GM12801 (cell line): Measurements from ENCODE around the gene SCP2.

Experiments
- TF ChIP-seq, protein P1 (sequence below): IDR thresholded peaks from one replicate; pipeline ENCODE4 v1.5.1; 2011; ENCODE audit warnings: control low read depth; ENCODE audit not compliant: insufficient read length; ENCODE audit errors: extremely low read depth

The SCP2 gene

DNA sequence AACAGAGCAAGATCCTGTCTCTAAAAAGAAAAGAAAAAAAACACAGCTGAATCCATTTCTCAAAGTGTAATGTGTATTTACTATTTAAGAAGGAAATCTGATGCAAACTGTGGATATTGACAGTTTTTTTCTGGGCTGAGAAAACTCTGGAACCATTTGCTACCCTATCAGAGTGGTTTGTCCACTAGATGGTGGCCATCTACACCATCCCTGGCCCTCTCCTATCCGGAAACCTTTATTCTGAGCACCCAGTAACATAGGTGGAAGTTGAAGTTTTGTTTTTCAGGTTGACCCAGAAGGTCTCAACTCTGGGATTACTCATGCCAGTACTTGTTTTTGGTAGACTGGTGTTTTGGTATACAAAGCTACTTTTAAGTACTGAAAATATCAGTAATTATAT is 25.7 kb upstream of the SCP2 start:
- TF ChIP-seq, protein P1, sequence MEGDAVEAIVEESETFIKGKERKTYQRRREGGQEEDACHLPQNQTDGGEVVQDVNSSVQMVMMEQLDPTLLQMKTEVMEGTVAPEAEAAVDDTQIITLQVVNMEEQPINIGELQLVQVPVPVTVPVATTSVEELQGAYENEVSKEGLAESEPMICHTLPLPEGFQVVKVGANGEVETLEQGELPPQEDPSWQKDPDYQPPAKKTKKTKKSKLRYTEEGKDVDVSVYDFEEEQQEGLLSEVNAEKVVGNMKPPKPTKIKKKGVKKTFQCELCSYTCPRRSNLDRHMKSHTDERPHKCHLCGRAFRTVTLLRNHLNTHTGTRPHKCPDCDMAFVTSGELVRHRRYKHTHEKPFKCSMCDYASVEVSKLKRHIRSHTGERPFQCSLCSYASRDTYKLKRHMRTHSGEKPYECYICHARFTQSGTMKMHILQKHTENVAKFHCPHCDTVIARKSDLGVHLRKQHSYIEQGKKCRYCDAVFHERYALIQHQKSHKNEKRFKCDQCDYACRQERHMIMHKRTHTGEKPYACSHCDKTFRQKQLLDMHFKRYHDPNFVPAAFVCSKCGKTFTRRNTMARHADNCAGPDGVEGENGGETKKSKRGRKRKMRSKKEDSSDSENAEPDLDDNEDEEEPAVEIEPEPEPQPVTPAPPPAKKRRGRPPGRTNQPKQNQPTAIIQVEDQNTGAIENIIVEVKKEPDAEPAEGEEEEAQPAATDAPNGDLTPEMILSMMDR, result no peak

DNA sequence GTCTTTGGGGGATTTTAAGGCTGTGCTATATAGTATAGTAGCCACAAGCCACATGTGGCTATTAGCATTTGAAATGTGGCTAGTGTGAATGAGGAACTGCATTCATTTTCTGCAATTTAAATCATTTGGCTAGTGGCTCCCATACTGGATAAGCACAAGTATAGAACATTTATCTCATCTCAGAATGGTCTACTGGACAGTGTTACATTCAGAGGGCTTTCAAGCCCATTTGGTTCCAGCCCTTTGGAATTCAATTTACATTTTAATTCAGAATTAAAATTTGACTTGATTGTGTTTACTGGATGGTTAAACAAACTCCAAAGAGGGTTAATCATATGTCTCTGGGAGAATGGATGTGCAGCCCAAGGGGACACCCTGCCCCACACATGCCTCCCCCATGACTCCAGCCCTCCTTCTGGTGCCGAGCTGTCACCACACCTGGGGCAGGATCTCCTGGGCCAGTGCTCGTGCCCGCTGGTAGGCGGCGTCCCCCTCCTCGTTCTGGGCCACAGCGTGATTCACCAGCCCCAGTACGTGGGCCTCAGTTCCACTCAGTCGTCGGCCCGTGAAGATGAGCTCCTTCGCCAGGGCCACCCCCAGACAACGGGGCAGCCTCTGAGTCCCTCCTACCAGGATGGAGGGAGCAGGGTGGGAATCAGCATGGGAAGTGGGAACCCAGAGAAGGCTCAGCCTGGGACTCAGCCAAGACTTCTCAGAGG is 22.7 kb upstream of the SCP2 start:
- TF ChIP-seq, protein P1, result no peak

DNA sequence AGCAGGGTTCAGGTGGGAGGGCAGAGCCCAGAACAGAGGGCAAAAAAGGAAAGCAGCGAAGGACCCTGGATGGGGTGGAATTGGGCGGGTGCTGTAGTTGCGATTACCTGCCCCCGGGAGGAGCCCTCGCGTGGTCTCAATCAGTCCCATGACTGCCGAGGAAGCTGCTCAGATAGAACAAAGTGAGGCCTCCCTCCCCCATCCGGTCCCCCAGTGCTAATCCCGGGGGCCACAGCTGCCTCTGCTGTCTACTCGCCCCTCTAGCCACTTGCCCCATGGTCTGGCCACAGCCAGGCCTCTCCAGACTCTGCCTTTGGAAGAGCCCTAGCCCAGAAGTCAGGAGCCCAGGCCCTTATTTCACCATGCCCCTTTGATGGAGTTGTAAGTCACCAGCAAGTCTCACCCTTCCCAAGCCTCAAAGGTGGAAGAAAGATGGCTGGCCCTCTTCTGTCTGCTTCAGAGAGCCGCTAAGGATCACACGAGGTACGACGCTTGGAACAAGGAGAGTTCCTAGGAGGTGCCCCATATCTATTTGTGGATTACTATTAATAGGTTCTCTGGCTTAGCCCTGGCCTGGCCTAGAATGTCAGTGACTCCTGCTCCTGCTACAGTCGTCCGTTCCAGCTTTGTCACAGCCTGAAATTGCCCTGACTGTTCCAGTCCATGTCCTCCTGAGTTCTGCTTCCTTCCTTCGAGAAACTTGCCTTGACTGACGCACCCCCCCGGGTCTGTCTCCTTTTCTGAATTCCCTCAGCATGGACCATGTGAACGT is 22.0 kb upstream of the SCP2 start:
- TF ChIP-seq, protein P1, result no peak

DNA sequence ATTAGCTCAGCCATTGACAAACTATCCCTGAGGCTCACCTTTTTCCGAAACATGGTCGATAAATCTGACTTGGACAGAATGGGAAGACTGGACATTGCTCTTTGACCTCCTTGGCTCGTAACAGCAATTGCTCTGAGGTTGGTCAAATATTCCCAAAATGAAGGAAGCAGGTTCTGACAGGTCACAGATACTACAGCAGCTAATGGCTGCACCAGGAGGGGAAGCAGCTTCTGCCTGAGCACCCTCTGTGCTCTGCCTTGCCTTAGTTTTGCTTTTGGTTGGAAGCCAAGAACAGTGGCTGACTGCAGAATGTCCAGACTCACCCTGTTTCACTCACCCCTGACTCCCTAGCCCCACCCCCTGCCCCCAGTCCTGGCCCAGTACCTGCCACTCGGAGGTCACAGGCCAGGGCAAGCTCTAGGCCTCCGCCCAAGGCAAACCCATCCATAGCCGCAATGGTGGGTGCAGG is 20.9 kb upstream of the SCP2 start:
- TF ChIP-seq, protein P1, result no peak

DNA sequence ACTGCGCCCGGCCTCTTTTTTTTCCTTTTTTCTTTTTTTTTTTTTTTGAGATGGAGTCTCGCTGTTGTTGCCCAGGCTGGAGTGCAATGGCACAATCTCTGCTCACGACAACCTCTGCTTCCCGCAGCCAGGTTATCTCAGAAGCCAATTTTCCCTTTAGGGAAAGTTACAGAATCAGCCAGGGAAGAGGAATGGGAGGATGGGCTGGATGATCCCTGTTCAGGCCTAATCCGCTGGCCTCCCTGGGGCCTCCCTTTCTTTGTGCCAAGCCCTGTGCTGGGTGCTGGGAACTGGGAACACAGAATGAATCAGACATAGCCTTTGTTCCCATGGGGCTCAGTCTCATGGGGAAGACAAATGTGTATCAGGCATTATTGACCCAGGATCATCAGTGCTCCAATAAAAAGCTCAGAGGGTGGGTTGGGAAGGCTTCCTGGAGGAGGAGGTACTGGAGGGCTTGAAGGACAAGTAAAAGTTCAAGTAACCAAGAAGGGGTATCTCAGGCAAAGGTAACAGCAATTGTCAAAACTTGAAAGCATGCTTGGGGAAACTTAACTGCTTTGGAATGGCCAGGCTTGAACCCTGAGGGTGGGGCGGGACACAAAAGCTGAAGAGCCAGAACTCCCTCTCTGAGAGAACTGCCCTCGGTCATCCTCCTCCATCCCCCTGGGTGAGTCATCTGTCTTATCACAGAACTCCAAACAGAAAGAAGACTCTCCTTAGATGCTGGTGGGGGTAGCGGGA is 19.8 kb upstream of the SCP2 start:
- TF ChIP-seq, protein P1, result no peak

DNA sequence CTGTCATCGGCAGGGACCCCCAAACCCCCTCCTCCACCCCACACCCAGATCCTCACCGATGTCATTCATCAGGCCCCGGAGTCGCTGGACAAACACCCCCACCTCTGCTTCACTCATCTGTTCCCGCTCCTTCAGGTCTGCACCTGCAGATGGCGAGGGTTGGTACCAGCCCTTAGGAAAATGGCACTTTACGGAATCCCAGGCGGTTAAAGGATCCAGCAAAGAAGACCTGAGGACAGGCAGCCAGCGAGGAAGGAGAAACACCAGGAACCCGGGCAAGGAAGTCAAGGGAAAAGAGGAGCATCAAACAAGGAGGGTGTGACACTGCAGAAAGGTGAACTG is 19.3 kb upstream of the SCP2 start:
- TF ChIP-seq, protein P1, result no peak

DNA sequence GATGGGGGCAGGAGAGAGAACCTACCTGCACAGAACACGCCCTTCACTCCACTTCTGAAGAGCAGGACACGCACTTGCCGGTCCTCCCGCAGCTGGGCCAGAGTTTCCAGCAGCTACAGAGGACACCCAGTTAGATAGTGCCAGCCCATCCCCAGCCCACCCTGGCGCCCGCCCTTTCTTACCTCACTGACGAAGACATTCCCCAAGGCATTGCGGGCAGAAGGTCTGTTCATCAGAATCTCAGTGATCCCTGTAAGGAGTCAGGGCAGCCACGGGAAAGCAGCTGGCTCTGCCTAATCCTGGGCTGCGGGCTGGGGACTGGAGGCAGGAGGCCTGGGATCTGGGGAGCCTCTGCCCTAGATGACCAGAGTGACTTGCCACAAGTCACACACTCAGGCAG is 15.5 kb upstream of the SCP2 start:
- TF ChIP-seq, protein P1, result no peak
